Measurements from ENCODE around the gene SUSD1. TPM values are rescaled to one million over a fixed set of nuclear protein-coding genes. Genes with fewer than 3 reads are reported as not detected.

SUSD1 gene
- total RNA-seq, 1 experiment from 2014 or later: 15.3 TPM

- Histone ChIP-seq H3K36me3 (ENCODE audit: control insufficient read depth, insufficient read depth, low read length) (no peaks in the 10 kb centered on the region), H3K27ac (ENCODE audit: low read length) (no peak overlapping the region), H3K9me3 (ENCODE audit: control insufficient read depth, insufficient read depth, low read depth, low read length) (no peaks in the 10 kb centered on the region), H3K4me3 (ENCODE audit: low read depth in 2 of 2, low read length in 2 of 2) (no peak overlapping the region), H3K4me1 (ENCODE audit: control insufficient read depth, insufficient read depth, low read length) (no peaks in the 10 kb centered on the region; the same call in 1 of the 2 replicates), H3K27me3 (ENCODE audit: control insufficient read depth, insufficient read depth, low read length) (no peaks in the 10 kb centered on the region)
- intact Hi-C loops (cut with micrococcal nuclease; ENCODE audit: unreplicated experiment): no loop called here
- CTCF ChIA-PET: interaction anchor here (0.6 to 1.7 kb wide), 3 partner anchors 64 to 274 kb away, joined by 3 to 6 read pairs (median 5); no protein-coding TSS in a partner anchor
- in situ Hi-C loops (cut with HindIII; ENCODE audit: low pct_unique_long_range_greater_than_20kb, low sequenced_read_pairs): no loop called here
- BruUV-seq (replicated peaks): no TSS peak
- ATAC-seq (peak; percentile 42; the same call in 1 of the 2 replicates), DNase-seq (ENCODE audit: low read depth, low spot score) (no peak)
- POLR2A ChIA-PET: no interaction called here
- no peak for TF ChIP-seq SIN3A (IDR thresholded peaks at IDR 0.05; ENCODE audit: borderline replicate concordance, insufficient read depth, low read depth, low read length)
- TF ChIP-seq CTCF (IDR thresholded peaks at IDR 0.05): peak; percentile 48; the same call in 1 of the 2 replicates
- no peak for TF ChIP-seq POLR2AphosphoS5 (IDR thresholded peaks at IDR 0.05; ENCODE audit: low read depth, low read length)
Observed at GRCh38 chr9:112086627-112087026, 88.5 kb downstream of the SUSD1 start.

DNA sequence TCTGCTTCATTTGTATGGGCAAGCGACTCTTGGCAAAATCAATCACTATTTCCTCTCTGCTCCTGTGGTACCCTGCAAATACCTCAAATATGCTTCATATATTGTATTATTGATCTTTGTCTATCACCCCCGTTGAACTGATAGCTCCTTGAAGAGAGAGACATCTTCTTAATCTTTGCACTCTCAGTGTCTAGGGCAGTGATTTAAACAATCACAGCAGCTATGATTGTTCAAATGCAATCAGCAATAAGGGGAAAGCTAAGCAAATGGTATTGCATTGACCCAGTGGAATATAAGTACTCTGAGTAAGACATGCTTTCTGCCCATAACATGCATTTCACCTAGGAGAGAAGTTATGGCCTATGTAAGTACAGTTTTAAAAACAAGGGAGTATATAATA, 90.2 kb downstream of the SUSD1 start:
- ChIA-PET CTCF (no interaction called here), POLR2A (no interaction called here)
- TF ChIP-seq SIN3A (IDR thresholded peaks at IDR 0.05; ENCODE audit: borderline replicate concordance, insufficient read depth, low read depth, low read length) (no peak), CTCF (IDR thresholded peaks at IDR 0.05) (no peak), REST (IDR thresholded peaks at IDR 0.05; ENCODE audit: insufficient read depth in 1 of 2, low read depth in 2 of 2, low read length in 1 of 2) (no peak), POLR2AphosphoS5 (IDR thresholded peaks at IDR 0.05; ENCODE audit: low read depth, low read length) (no peak), TCF7L2 (IDR thresholded peaks at IDR 0.05; ENCODE audit: low read depth, low read length) (no peak)
- intact Hi-C loops (cut with micrococcal nuclease; ENCODE audit: unreplicated experiment): no loop called here
- in situ Hi-C loops (cut with HindIII; ENCODE audit: low pct_unique_long_range_greater_than_20kb, low sequenced_read_pairs): no loop called here
- Histone ChIP-seq H3K4me1 (ENCODE audit: control insufficient read depth, insufficient read depth, low read length) (no peaks in the 10 kb centered on the region; the same call in 1 of the 2 replicates), H3K27me3 (ENCODE audit: control insufficient read depth, insufficient read depth, low read length) (no peaks in the 10 kb centered on the region), H3K4me3 (ENCODE audit: low read depth in 2 of 2, low read length in 2 of 2) (no peak overlapping the region), H3K36me3 (ENCODE audit: control insufficient read depth, insufficient read depth, low read length) (no peaks in the 10 kb centered on the region), H3K27ac (ENCODE audit: low read length) (no peak overlapping the region), H3K9me3 (ENCODE audit: control insufficient read depth, insufficient read depth, low read depth, low read length) (no peaks in the 10 kb centered on the region)
- no TSS peak for BruUV-seq (replicated peaks)
- no peak for ATAC-seq
- no peak for DNase-seq (ENCODE audit: low read depth, low spot score)
